GM12801 (cell line): ENCODE results near the gene SZT2.

Experiments used
- CTCF ChIP-seq: IDR thresholded peaks from one replicate; pipeline ENCODE4 v1.5.1; 2011; ENCODE audit warnings: control low read depth; ENCODE audit not compliant: insufficient read length; ENCODE audit errors: extremely low read depth

The SZT2 gene

GRCh38 chr1:43415901-43416300, 26.2 kb downstream of the SZT2 start:
- no peak for TF ChIP-seq CTCF

GRCh38 chr1:43418858-43419257, 29.2 kb downstream of the SZT2 start:
- TF ChIP-seq CTCF: no peak

GRCh38 chr1:43419627-43420425, 30.1 kb downstream of the SZT2 start:
- no peak for TF ChIP-seq CTCF

- TF ChIP-seq CTCF: no peak
Observed at GRCh38 chr1:43420874-43421273, 31.2 kb downstream of the SZT2 start.

DNA sequence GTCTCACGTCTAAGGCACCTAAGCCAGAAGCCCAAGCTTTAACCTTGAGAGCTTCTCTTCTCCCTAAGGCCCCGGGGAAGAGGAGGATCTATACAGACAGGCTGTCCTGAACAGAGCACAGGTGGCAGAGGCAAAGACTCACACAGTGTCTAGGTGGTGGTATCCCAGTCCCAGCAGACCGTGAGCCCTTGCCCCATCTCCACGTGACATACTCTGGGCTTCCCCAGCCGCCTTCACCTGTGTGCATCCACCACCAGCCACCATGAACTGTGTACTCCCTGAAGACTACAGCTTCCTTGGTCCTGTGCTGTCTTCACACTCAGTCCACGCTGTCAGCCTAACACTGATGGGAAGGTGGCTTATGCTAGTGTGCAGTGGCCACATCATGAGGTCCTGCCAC, 31.7 kb downstream of the SZT2 start:
- TF ChIP-seq CTCF: no peak

DNA sequence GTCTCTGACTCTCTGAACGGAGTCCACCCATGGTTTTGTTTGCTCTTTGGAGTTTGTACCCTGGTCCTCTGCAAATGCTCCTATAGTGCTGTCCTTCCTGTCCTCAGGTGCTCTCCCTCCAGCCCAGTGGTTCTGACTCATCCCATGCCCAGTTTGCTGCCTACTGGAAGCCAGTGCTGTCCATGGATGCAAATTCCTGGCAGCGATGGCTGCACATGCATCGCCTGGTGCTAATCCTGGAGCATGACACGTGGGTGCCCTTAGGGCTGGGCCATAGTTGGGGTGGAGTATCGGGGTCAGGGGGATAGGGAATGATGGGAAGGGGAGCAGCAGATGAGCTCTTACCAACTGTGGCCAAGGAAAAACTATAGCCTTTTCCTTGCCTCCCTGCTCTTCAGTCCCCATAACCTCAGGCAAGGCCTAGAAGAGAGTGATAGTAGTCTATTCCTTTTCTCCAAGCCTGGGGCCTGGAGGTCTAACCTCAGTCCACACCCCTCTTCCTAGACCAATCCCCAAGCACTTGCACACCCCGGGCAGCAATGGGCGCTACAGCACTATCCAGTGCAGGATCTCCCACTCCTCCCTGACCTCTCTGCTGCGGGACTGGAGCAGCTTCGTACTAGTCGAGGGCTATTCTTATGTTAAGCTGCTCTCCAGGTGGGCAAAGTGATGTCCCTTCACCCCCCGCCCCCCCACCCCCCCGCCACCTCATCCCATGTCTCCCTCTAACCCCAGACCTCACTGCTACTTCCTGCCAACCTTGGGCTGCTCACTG, 32.5 kb downstream of the SZT2 start:
- TF ChIP-seq CTCF: no peak

GRCh38 chr1:43422995-43423671, 33.4 kb downstream of the SZT2 start:
- no peak for TF ChIP-seq CTCF
